HG02610 (cell line): ENCODE measurements around the gene LIN7A.
"Not testable (repeated sequence)": the region's sequence is repeated elsewhere in the genome, so short reads cannot be mapped to it uniquely, and the experiment has no call there.

Experiments used
- ATAC-seq: cut with Tn5 transposase; IDR thresholded peaks from one replicate; pipeline ENCODE4 v1.9.1; 2021; ENCODE audit warnings: mild to moderate bottlenecking, moderate library complexity; ENCODE audit not compliant: unreplicated experiment

The LIN7A gene

GRCh38 chr12:80814453-80814852 lies 123.3 kb downstream of the LIN7A start:
- no peak for ATAC-seq

GRCh38 chr12:80813820-80814219 lies 123.9 kb downstream of the LIN7A start:
- ATAC-seq: peak; percentile 34

GRCh38 chr12:80811957-80812708 lies 125.6 kb downstream of the LIN7A start:
- ATAC-seq: peak; percentile 40

GRCh38 chr12:80810874-80811273 lies 126.9 kb downstream of the LIN7A start:
- no peak for ATAC-seq

- ATAC-seq: peak; percentile 86
These were observed 130.0 kb downstream of the LIN7A start for GRCh38 chr12:80807640-80808288.

- ATAC-seq: no peak
These were observed 132.6 kb downstream of the LIN7A start for GRCh38 chr12:80805106-80805505.

GRCh38 chr12:80802652-80803400 lies 134.9 kb downstream of the LIN7A start:
- peak; percentile 87 for ATAC-seq

- no peak for ATAC-seq
These were observed 139.5 kb downstream of the LIN7A start for GRCh38 chr12:80798281-80798680.

GRCh38 chr12:80794551-80794950 lies 143.2 kb downstream of the LIN7A start:
- ATAC-seq: no peak

- ATAC-seq: no peak
These were observed 144.9 kb downstream of the LIN7A start for GRCh38 chr12:80792861-80793260.

- peak; percentile 70 for ATAC-seq
These were observed 145.9 kb downstream of the LIN7A start for GRCh38 chr12:80791863-80792262.

- not testable (repeated sequence) for ATAC-seq
These were observed 149.3 kb downstream of the LIN7A start for GRCh38 chr12:80788407-80788806.

GRCh38 chr12:80782963-80783470 lies 154.7 kb downstream of the LIN7A start:
- not testable (repeated sequence) for ATAC-seq

GRCh38 chr12:80781313-80781712 lies 156.4 kb downstream of the LIN7A start:
- ATAC-seq: no peak

- no peak for ATAC-seq
These were observed 157.0 kb downstream of the LIN7A start for GRCh38 chr12:80780746-80781145.

GRCh38 chr12:80778005-80778541 lies 159.7 kb downstream of the LIN7A start:
- peak; percentile 96 for ATAC-seq

GRCh38 chr12:80777587-80777986 lies 160.1 kb downstream of the LIN7A start:
- no peak for ATAC-seq

GRCh38 chr12:80776706-80777105 lies 161.0 kb downstream of the LIN7A start:
- no peak for ATAC-seq

- ATAC-seq: no peak
These were observed 166.8 kb downstream of the LIN7A start for GRCh38 chr12:80770958-80771357.

- ATAC-seq: no peak
These were observed 168.1 kb downstream of the LIN7A start for GRCh38 chr12:80769553-80770140.

GRCh38 chr12:80766897-80767296 lies 170.8 kb downstream of the LIN7A start:
- ATAC-seq: peak; percentile 92
